ENCODE results near the gene CGB1. TPM values are rescaled to one million over a fixed set of nuclear protein-coding genes. Genes with fewer than 3 reads are reported as not detected.
"Not testable (repeated sequence)": the region's sequence is repeated elsewhere in the genome, so short reads cannot be mapped to it uniquely, and the experiment has no call there.

The CGB1 gene
- not detected for total RNA-seq
- not detected for polyA plus RNA-seq

DNA sequence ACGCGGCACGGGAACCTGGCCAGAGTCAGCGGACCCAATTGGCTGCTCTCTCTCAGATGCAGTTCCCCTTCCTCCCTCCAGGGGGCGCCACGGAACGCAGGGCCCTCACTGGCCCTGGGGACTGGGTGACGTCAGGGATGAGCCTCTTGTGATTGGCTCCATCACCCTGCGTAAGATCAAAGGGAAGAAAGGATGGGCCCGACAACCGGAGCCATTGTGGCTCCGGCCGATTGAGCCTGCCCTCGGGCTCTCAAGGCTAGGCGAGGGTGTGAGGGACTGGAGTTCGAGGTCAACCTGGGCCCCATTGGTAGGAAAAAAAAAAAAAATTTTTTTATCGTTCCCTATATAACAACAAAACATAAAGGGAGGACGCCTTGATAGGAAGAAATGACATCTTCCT lies at the start of gene CGB1:
TSS of gene CGB1 (minus strand) at position 81 of the 400 bp plus-strand sequence. CDS start 184 bp downstream, outside the sequence.
- CTCF ChIA-PET; H3K4me3 Mint-ChIP-seq; H3K36me3 Mint-ChIP-seq; H3K27me3 Mint-ChIP-seq; H3K27ac ChIP-seq (ENCODE audit: low read depth, low read length); H3K4me1 Mint-ChIP-seq; H3K27ac Mint-ChIP-seq; H3K36me3 ChIP-seq (ENCODE audit: insufficient read depth, low read length); H3K9me3 Mint-ChIP-seq; DNase-seq; H3K4me3 ChIP-seq (ENCODE audit: low read length); H3K9me3 ChIP-seq (ENCODE audit: low read length); H3K4me1 ChIP-seq (ENCODE audit: insufficient read depth, low read length); H3K27me3 ChIP-seq (ENCODE audit: insufficient read depth, low read length, poor library complexity, severe bottlenecking); POLR2A ChIA-PET: not testable (repeated sequence)

DNA sequence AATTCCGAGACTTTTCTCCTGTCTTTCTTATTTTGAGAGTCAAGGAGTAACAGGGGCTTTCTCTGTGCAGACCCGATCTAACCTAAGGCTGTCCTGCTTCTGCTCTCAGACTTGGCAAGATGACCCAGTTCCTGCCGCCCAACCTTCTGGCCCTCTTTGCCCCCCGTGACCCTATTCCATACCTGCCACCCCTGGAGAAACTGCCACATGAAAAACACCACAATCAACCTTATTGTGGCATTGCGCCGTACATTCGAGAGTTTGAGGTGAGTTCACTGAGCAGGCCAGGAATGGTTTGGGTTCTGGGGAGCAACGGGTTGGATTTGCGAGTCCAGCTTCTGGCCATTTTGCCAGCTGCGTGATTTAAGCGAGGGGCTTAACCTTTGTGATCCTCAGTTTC lies 49.6 kb upstream of the CGB1 start:
- Histone ChIP-seq H3K9me3 (ENCODE audit: low read length) (no peaks in the 10 kb centered on the region), H3K27me3 (ENCODE audit: insufficient read depth, low read length, poor library complexity, severe bottlenecking) (no peaks in the 10 kb centered on the region), H3K4me1 (ENCODE audit: insufficient read depth, low read length) (peaks cover 24% of the 10 kb centered on the region), H3K36me3 (ENCODE audit: insufficient read depth, low read length) (peaks cover 27% of the 10 kb centered on the region), H3K27ac (ENCODE audit: low read depth, low read length) (peak overlapping the region; percentile 82), H3K4me3 (ENCODE audit: low read length) (peak overlapping the region; percentile 99)
- no peak for DNase-seq
- peaks cover 0 to 2% (median 0%) of the 10 kb centered on the region in 5 donors for H3K9me3 Mint-ChIP-seq
- peaks cover 3 to 9% of the 10 kb centered on the region in 2 donors for H3K27me3 Mint-ChIP-seq
- ChIA-PET POLR2A (interaction anchor here (0.6 kb wide), 1 partner anchor 82 kb away, joined by 3 read pairs; no protein-coding TSS in a partner anchor), CTCF (interaction anchor here (0.7 to 4.0 kb wide), 4 partner anchors 12 to 93 kb away, joined by 3 to 28 read pairs (median 6); partner anchors contain the start of genes GYS1 and RUVBL2)
- peak overlapping the region; percentile 92 to 96 (median 96) for H3K4me3 Mint-ChIP-seq
- H3K36me3 Mint-ChIP-seq, result peaks cover 7 to 46% (median 7%) of the 10 kb centered on the region in 3 donors
- H3K27ac Mint-ChIP-seq, result peak overlapping the region; percentile 87 to 97 (median 93)
- peaks cover 32 to 56% (median 50%) of the 10 kb centered on the region in 3 donors for H3K4me1 Mint-ChIP-seq

DNA sequence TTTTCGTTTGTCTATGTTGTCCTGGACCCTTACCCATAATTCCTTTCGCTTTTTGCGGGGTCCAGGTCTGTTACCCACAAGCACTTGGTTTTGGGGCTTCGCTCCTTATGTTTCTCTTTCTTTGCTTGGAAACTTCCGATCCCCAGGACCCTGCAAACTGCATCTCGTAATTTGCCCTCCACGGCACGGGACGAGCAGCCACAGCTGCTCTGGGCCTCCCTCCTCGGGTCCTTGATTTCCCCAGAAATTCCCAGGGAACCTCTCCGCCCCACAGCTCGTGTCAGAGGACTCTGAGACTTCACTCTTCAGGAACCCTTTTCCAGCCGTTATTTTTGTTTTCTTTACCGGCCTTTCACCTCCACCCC lies 49.2 kb upstream of the CGB1 start:
- H3K4me1 Mint-ChIP-seq, result peaks cover 32 to 54% (median 49%) of the 10 kb centered on the region in 3 donors
- Histone ChIP-seq H3K27ac (ENCODE audit: low read depth, low read length) (peak overlapping the region; percentile 82), H3K4me1 (ENCODE audit: insufficient read depth, low read length) (peaks cover 24% of the 10 kb centered on the region), H3K27me3 (ENCODE audit: insufficient read depth, low read length, poor library complexity, severe bottlenecking) (no peaks in the 10 kb centered on the region), H3K4me3 (ENCODE audit: low read length) (peak overlapping the region; percentile 99), H3K9me3 (ENCODE audit: low read length) (no peaks in the 10 kb centered on the region), H3K36me3 (ENCODE audit: insufficient read depth, low read length) (peaks cover 23% of the 10 kb centered on the region)
- peaks cover 4 to 9% of the 10 kb centered on the region in 2 donors for H3K27me3 Mint-ChIP-seq
- ChIA-PET CTCF (interaction anchor here (0.6 to 4.0 kb wide), 4 partner anchors 10 to 92 kb away, joined by 3 to 28 read pairs (median 6); partner anchors contain the start of genes GYS1 and RUVBL2), POLR2A (no interaction called here)
- H3K27ac Mint-ChIP-seq, result peak overlapping the region; percentile 87 to 97 (median 93)
- H3K36me3 Mint-ChIP-seq, result peaks cover 6 to 43% (median 6%) of the 10 kb centered on the region in 3 donors
- DNase-seq, result no peak
- peak overlapping the region; percentile 92 to 96 (median 96) for H3K4me3 Mint-ChIP-seq
- peaks cover 0 to 2% (median 0%) of the 10 kb centered on the region in 5 donors for H3K9me3 Mint-ChIP-seq

DNA sequence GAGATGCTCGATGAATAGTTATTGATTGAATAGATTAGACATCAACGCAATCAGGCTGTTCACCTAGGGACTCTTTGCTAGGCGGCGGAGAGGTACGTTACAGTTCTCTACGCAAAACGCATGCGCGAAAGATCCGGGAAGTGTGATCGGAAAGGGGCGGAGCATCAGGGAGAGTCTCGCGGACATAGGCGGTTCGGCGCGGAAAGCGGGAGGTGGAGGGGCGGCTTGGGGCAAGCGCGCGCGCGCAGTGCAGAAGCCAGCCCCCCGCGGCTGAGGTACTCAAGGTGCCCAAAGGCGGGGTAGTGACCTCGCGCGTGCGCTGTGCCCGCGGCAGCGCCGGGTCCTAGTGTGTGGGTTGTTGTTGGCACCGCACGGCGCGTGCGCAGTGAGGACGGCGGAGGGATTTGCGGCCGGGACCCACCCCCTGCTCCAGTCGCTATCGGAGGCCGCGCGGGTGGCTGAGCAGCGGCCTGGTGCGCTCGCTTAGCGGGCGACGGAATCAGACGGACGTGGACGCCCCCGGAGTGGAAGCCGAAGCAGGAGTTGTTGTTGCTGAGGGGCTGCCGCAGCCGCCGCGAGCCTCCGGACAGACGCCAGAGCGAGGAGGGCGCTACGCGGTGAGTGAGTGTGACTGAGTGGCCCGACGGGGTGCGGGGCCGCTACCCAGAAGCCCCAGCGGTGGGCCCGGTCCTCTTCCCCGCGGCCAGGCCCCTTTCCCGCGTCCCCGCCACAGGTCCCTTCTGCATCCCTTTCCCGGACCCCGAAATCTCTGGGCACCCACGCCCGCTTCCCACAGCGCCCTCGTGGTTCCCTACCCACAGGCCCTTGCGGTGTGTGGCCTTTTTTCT lies 48.5 kb upstream of the CGB1 start, which contains the start of gene SNRNP70:
TSS of gene SNRNP70 (plus strand) at position 432 of the 848 bp plus-strand sequence. CDS start 964 bp downstream, outside the sequence.
- peak within 1 kb of the TSS; percentile 92 to 96 (median 96) for H3K4me3 Mint-ChIP-seq
- peaks cover 6 to 37% (median 6%) of the 10 kb centered on the region in 3 donors for H3K36me3 Mint-ChIP-seq
- Histone ChIP-seq H3K36me3 (ENCODE audit: insufficient read depth, low read length) (peaks cover 17% of the 10 kb centered on the region), H3K4me1 (ENCODE audit: insufficient read depth, low read length) (peaks cover 24% of the 10 kb centered on the region), H3K27me3 (ENCODE audit: insufficient read depth, low read length, poor library complexity, severe bottlenecking) (no peaks in the 10 kb centered on the region), H3K27ac (ENCODE audit: low read depth, low read length) (peak within 1 kb of the TSS; percentile 82), H3K4me3 (ENCODE audit: low read length) (peak within 1 kb of the TSS; percentile 99), H3K9me3 (ENCODE audit: low read length) (no peaks in the 10 kb centered on the region)
- H3K4me1 Mint-ChIP-seq, result peaks cover 30 to 48% (median 47%) of the 10 kb centered on the region in 3 donors
- POLR2A ChIA-PET, result no interaction called here
- peak within 1 kb of the TSS; percentile 87 to 97 (median 93) for H3K27ac Mint-ChIP-seq
- peak; percentile 99 to 100 (median 100) for DNase-seq
- peaks cover 0 to 2% (median 0%) of the 10 kb centered on the region in 5 donors for H3K9me3 Mint-ChIP-seq
- CTCF ChIA-PET, result interaction anchor here (0.6 to 4.0 kb wide), 3 partner anchors 9 to 21 kb away, joined by 3 to 28 read pairs (median 9); no protein-coding TSS in a partner anchor
- H3K27me3 Mint-ChIP-seq, result peaks cover 6 to 11% of the 10 kb centered on the region in 2 donors

DNA sequence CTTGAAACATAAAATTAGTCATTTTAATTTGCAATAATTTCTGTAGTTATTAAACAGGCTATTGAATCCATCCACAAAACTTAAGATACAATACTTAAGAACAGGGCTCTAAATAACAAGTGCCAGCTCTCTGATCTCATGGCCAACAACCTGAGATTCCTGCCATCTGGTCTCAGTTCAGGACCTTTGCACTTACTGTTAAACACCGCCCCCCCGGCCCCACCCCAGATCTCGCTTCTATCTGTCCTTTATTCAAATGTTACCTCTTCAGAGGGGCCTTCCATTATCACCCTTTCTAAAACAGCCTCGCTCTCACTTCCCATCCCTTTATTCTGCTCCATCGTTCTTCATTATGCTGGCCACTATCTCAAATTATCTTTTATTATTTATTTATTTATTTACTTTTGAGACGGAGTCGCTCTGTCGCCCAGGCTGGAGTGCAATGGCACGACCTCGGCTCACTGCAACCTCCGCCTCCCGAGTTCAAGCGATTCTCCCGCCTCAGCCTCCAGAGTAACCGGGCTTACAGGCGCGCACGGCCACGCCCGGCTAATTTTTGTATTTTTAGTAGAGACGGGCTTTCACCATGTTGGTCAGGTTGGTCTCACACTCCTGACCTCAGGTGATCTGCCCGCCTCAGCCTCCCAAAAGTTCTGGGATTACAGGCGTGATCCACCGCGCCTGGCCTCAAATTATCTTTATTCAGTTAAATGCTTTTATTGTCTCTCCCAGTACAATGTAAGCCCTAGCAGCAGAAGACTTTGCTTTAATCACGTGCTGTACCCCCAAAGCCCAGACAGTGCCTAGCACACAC lies 47.7 kb upstream of the CGB1 start:
- CTCF ChIA-PET, result interaction anchor here (0.9 kb wide), 1 partner anchor 13 kb away, joined by 4 read pairs; no protein-coding TSS in a partner anchor
- peak overlapping the region; percentile 92 to 96 (median 96) for H3K4me3 Mint-ChIP-seq
- peak overlapping the region; percentile 87 to 97 (median 93) for H3K27ac Mint-ChIP-seq

DNA sequence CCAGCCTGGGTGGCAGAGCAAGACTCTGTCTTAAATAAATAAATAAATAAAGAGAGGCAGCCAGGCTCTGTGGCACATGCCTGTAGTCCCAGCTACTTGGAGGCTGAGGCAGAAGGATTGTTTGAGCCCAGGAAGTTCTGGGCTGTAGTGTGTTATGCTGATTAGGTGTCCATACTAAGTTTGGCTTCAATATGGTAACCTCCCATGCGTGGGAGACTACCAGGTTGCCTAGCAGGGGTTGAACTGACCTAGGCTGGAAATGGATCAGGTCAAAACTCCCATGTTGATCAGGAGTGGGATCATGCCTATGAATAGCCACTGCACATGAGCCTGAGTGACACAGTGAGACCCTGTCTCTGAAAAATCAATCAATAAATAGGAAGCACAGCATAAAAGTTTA lies 44.6 kb upstream of the CGB1 start:
- Histone ChIP-seq H3K9me3 (ENCODE audit: low read length) (no peaks in the 10 kb centered on the region), H3K27me3 (ENCODE audit: insufficient read depth, low read length, poor library complexity, severe bottlenecking) (no peaks in the 10 kb centered on the region), H3K36me3 (ENCODE audit: insufficient read depth, low read length) (no peaks in the 10 kb centered on the region), H3K4me1 (ENCODE audit: insufficient read depth, low read length) (peaks cover 9% of the 10 kb centered on the region), H3K4me3 (ENCODE audit: low read length) (no peak overlapping the region), H3K27ac (ENCODE audit: low read depth, low read length) (no peak overlapping the region)
- peaks cover 14 to 15% of the 10 kb centered on the region in 2 donors for H3K27me3 Mint-ChIP-seq
- H3K9me3 Mint-ChIP-seq, result peaks cover 0 to 2% (median 0%) of the 10 kb centered on the region in 5 donors
- peaks cover 0 to 11% (median 0%) of the 10 kb centered on the region in 3 donors for H3K36me3 Mint-ChIP-seq
- peak overlapping the region in 1 of 7 donors; percentile 29 for H3K4me3 Mint-ChIP-seq
- no peak overlapping the region for H3K27ac Mint-ChIP-seq
- POLR2A ChIA-PET, result interaction anchor here (0.7 kb wide), 1 partner anchor 66 kb away, joined by 7 read pairs; no protein-coding TSS in a partner anchor
- no peak for DNase-seq
- H3K4me1 Mint-ChIP-seq, result peaks cover 11 to 18% (median 17%) of the 10 kb centered on the region in 3 donors
- CTCF ChIA-PET, result no interaction called here

More for the DNA sequence above, 47.7 kb upstream of the CGB1 start:
- H3K27me3 ChIP-seq (ENCODE audit: insufficient read depth, low read length, poor library complexity, severe bottlenecking), result no peaks in the 10 kb centered on the region
- H3K9me3 Mint-ChIP-seq, result peaks cover 0 to 2% (median 0%) of the 10 kb centered on the region in 5 donors
- peak overlapping the region; percentile 99 for H3K4me3 ChIP-seq (ENCODE audit: low read length)
- H3K36me3 ChIP-seq (ENCODE audit: insufficient read depth, low read length), result peaks cover 13% of the 10 kb centered on the region
- no peaks in the 10 kb centered on the region for H3K9me3 ChIP-seq (ENCODE audit: low read length)
- peaks cover 6 to 31% (median 6%) of the 10 kb centered on the region in 3 donors for H3K36me3 Mint-ChIP-seq
- peaks cover 27 to 43% (median 40%) of the 10 kb centered on the region in 3 donors for H3K4me1 Mint-ChIP-seq
- POLR2A ChIA-PET, result no interaction called here
- peak overlapping the region; percentile 82 for H3K27ac ChIP-seq (ENCODE audit: low read depth, low read length)
- peaks cover 24% of the 10 kb centered on the region for H3K4me1 ChIP-seq (ENCODE audit: insufficient read depth, low read length)
- DNase-seq, result no peak
- H3K27me3 Mint-ChIP-seq, result peaks cover 8 to 11% of the 10 kb centered on the region in 2 donors

DNA sequence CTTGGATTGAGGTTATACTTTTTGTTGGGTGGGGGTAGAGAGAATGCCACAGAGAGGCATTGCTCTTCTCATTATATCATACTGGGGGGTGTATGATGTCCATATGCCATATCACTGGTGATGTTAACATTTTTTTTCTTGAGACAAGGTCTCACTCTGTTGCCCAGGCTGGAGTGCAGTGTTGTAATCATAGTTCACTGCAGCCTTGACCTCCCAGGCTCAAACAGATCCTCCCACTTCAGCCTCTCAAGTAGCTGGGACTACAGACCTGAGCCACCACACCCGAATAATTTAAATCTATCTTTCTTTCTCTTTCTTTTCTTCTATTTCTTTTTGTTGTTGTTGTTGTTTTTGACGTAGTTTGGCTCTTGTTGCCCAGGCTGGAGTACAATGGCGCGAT lies 43.7 kb upstream of the CGB1 start:
- Mint-ChIP-seq H3K36me3 (peaks cover 0 to 3% (median 0%) of the 10 kb centered on the region in 3 donors), H3K27ac (peak overlapping the region in 1 of 8 donors; percentile 34), H3K4me3 (peak overlapping the region in 1 of 7 donors; percentile 19), H3K27me3 (peaks cover 15 to 20% of the 10 kb centered on the region in 2 donors), H3K4me1 (peaks cover 6 to 13% (median 12%) of the 10 kb centered on the region in 3 donors), H3K9me3 (peaks cover 0 to 2% (median 0%) of the 10 kb centered on the region in 5 donors)
- Histone ChIP-seq H3K27me3 (ENCODE audit: insufficient read depth, low read length, poor library complexity, severe bottlenecking) (no peaks in the 10 kb centered on the region), H3K4me3 (ENCODE audit: low read length) (no peak overlapping the region), H3K36me3 (ENCODE audit: insufficient read depth, low read length) (no peaks in the 10 kb centered on the region), H3K9me3 (ENCODE audit: low read length) (no peaks in the 10 kb centered on the region), H3K4me1 (ENCODE audit: insufficient read depth, low read length) (peaks cover 4% of the 10 kb centered on the region), H3K27ac (ENCODE audit: low read depth, low read length) (no peak overlapping the region)
- no peak for DNase-seq
- ChIA-PET POLR2A (no interaction called here), CTCF (no interaction called here)
